GM12865 (cell line): ENCODE measurements around the gene C19orf53.
A peak's percentile ranks its signal among the peaks of the same experiment; 100 is the strongest.

Source experiments
- DNase-seq: peaks from one replicate; pipeline ENCODE4 v3.0.0; 2010; ENCODE audit warnings: low read depth
- H3K4me3 ChIP-seq: 2 replicates; pipeline ENCODE4 v1.5.1; 2011; ENCODE audit warnings: mild to moderate bottlenecking, low read depth, low read length, control low read depth
- TF ChIP-seq, protein P1 (sequence below): IDR thresholded peaks from 2 replicates; pipeline ENCODE4 v1.5.1; 2011; ENCODE audit warnings: low read length, control low read depth, low read depth, inconsistent platforms; ENCODE audit not compliant: insufficient read depth; ENCODE audit errors: missing control alignments

The C19orf53 gene

DNA sequence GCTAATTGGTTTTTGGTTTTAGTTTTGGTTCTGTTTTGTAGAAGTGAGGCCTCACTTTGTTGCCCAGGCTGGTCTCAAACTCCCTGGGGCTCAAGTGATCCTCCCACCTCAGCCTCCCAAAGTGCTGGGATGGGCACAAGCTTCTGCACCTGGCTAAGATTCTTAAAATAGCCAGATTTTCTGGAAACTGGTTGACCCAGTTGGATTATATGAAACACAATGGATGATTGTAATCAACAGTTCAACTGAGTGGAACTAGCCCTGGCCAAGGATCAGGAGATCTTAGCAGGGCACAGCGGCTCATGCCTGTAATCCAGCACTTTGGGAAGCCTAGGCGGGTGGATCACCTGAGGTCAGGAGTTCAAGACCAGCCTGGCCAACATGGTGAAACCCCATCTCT, 39.5 kb upstream of the C19orf53 start:
- H3K4me3 ChIP-seq, result no peak overlapping the region
- DNase-seq, result no peak
- TF ChIP-seq, protein P1, sequence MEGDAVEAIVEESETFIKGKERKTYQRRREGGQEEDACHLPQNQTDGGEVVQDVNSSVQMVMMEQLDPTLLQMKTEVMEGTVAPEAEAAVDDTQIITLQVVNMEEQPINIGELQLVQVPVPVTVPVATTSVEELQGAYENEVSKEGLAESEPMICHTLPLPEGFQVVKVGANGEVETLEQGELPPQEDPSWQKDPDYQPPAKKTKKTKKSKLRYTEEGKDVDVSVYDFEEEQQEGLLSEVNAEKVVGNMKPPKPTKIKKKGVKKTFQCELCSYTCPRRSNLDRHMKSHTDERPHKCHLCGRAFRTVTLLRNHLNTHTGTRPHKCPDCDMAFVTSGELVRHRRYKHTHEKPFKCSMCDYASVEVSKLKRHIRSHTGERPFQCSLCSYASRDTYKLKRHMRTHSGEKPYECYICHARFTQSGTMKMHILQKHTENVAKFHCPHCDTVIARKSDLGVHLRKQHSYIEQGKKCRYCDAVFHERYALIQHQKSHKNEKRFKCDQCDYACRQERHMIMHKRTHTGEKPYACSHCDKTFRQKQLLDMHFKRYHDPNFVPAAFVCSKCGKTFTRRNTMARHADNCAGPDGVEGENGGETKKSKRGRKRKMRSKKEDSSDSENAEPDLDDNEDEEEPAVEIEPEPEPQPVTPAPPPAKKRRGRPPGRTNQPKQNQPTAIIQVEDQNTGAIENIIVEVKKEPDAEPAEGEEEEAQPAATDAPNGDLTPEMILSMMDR, result no peak

DNA sequence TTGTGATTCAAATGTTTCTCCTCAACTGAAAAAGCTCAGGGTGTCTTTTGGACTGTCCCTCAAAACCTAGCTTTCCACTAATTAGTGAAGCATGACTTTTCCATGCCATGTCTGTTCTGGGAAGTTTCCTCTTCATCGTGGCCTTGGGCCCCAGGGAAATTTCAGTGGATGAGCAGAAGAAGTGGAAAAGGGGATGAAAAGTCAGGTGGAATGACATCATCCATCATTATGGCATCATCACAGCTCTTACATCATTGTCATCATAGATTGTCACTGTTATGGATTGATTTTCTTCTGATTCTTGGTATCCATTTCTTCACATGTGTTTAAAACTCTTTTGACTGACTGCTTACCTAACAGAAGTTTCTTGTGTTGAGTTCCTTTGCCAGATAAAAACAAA, 36.2 kb upstream of the C19orf53 start:
- TF ChIP-seq, protein P1, result no peak
- no peak overlapping the region for H3K4me3 ChIP-seq
- no peak for DNase-seq

GRCh38 chr19:13741893-13742292, 32.4 kb upstream of the C19orf53 start:
- no peak overlapping the region for H3K4me3 ChIP-seq
- DNase-seq, result no peak
- TF ChIP-seq, protein P1, result no peak

DNA sequence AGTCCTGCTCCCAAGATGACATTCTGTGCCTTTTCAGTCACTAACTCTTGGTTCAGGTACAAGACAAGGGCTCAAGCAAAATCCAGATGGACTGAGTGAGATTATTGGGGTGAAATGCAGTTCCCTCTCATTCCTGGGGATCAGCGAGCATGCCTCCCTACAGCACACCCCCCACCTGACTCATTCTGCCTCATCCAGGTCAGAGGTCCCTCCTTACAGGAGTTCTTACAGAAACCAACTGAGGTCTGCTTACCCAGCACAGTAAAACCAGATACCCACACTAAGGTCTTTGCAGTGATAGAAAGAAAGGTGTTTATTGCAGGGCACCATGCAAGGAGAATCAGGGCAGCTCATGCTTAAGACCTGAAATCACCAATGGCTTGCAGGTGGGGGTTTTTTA, 31.5 kb upstream of the C19orf53 start:
- no peak for DNase-seq
- no peak overlapping the region for H3K4me3 ChIP-seq
- TF ChIP-seq, protein P1, result no peak

- H3K4me3 ChIP-seq, result no peak overlapping the region
- no peak for DNase-seq
- TF ChIP-seq, protein P1, result no peak
Measured at GRCh38 chr19:13744174-13744573, 30.1 kb upstream of the C19orf53 start.

DNA sequence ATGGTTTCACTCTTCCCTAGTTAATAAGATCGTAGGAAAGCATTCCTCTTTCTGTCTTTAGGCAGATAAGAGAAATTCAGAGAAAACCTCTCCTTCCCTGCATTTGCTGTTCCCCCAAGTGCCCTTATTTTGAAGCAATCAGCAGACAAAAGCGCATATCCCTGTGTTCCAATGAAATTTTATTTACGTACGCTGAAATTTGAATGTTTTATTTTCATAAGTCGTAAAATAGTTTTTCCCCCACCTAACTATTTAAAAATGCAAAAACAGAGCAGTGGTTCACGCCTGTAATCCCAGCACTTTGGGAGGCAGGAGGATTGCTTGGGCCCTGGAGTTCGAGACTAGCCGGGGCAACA, 27.2 kb upstream of the C19orf53 start:
- TF ChIP-seq, protein P1, result no peak
- H3K4me3 ChIP-seq, result peak overlapping the region; percentile 55
- no peak for DNase-seq

- TF ChIP-seq, protein P1, result no peak
- DNase-seq, result peak; percentile 26
- peak overlapping the region; percentile 81 for H3K4me3 ChIP-seq
Measured at GRCh38 chr19:13748169-13748828, 26.0 kb upstream of the C19orf53 start.
